Tibial nerve (tissue), 4 donors: ENCODE data around the gene ZNF287. TPM values are rescaled to one million over a fixed set of nuclear protein-coding genes. Genes with fewer than 3 reads are reported as not detected.

Source experiments
- DNase-seq, 2 donors: peaks; one replicate each; pipeline ENCODE4 v3.0.0-alpha.2; 2019; ENCODE audit warnings: low spot score in 2 of 2
- H3K27ac ChIP-seq, 4 donors: fragments of 200-600 bp; sonication (generic) in 3 of 4; one replicate each; pipeline ENCODE4 v1.5.1; 2017 to 2019; ENCODE audit warnings: mild to moderate bottlenecking in 1 of 4
- H3K27me3 ChIP-seq, 2 donors: fragments of 200-600 bp; sonication (generic) in 1 of 2; one replicate each; pipeline versions ENCODE4 v1.5.1 to v1.6.0; 2017 to 2019
- H3K36me3 ChIP-seq, 3 donors: fragments of 200-600 bp; sonication (generic); one replicate each; pipeline ENCODE4 v1.5.1; 2018 to 2019
- H3K4me1 ChIP-seq, 4 donors: fragments of 200-600 bp; sonication (generic) in 3 of 4; one replicate each; pipeline ENCODE4 v1.5.1; 2017 to 2019
- H3K4me3 ChIP-seq, 4 donors: fragments of 200-600 bp; sonication (generic) in 3 of 4; one replicate each; pipeline ENCODE4 v1.5.1; 2017 to 2019; ENCODE audit warnings: mild to moderate bottlenecking in 1 of 4, moderate library complexity in 1 of 4
- H3K9me3 ChIP-seq, 4 donors: fragments of 200-600 bp; sonication (generic) in 3 of 4; one replicate each; pipeline ENCODE4 v1.5.1; 2017 to 2019
- EP300 ChIP-seq, 2 donors: sonication (generic); formaldehyde crosslinking; IDR thresholded peaks; one replicate each; pipeline ENCODE4 v1.6.1; 2017; ENCODE audit warnings: antibody characterized with exemption in 2 of 2, mild to moderate bottlenecking in 1 of 2
- POLR2A ChIP-seq, 2 donors: fragments of 450-650 bp; IDR thresholded peaks; one replicate each; pipeline ENCODE4 v1.6.1; 2017; ENCODE audit warnings: antibody characterized with exemption in 2 of 2, mild to moderate bottlenecking in 2 of 2, moderate library complexity in 2 of 2
- WGBS, 2 donors: methylation state at CpG; one replicate each; pipeline ENCODE4 v1.1.5; 2018; 5-methylcytosine and 5-hydroxymethylcytosine counted together
- total RNA-seq, 4 donors: library from RNA; depleted of rRNA; stranded (reverse); fragments of >200 nt; gene quantifications; one replicate each; pipeline ENCODE4 v1.1.0, GENCODE V29; 2016
- TF ChIP-seq, protein P1 (sequence below), 5 experiments: fragments of 200-600 bp in 3 of 5; fragments of 450-650 bp in 2 of 5; sonication (generic) in 3 of 5; IDR thresholded peaks; one replicate each; pipeline ENCODE4 v1.5.1; 2016 to 2019; ENCODE audit warnings: antibody characterized with exemption in 5 of 5, mild to moderate bottlenecking in 3 of 5, moderate library complexity in 2 of 5

ZNF287 gene
- total RNA-seq, 4 donors from 2014 or later: 4.8 to 11.0 (median 8.8) TPM

DNA sequence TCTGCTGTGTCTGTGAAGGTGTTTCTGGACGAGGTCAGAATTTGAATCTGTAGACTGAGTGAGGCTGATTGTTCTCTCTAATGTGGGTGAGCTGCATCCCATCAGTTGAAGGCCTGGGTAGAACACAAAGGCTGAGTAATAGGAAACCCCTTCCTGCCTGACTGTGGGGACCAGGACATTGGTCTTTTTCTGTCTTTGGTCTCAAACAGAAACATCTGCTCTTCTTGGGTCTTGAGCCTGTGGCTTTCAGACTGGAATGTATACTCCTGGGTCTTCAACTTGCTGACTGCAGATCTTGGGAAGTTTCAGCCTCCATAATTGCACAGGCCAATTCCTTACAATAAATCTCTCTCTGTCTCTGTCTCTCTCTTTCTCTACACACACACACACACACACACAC is 57.4 kb downstream of the ZNF287 start:
- no peak for TF ChIP-seq POLR2A (IDR thresholded peaks at IDR 0.05)
- TF ChIP-seq EP300 (IDR thresholded peaks at IDR 0.05): no peak
- TF ChIP-seq, protein P1, sequence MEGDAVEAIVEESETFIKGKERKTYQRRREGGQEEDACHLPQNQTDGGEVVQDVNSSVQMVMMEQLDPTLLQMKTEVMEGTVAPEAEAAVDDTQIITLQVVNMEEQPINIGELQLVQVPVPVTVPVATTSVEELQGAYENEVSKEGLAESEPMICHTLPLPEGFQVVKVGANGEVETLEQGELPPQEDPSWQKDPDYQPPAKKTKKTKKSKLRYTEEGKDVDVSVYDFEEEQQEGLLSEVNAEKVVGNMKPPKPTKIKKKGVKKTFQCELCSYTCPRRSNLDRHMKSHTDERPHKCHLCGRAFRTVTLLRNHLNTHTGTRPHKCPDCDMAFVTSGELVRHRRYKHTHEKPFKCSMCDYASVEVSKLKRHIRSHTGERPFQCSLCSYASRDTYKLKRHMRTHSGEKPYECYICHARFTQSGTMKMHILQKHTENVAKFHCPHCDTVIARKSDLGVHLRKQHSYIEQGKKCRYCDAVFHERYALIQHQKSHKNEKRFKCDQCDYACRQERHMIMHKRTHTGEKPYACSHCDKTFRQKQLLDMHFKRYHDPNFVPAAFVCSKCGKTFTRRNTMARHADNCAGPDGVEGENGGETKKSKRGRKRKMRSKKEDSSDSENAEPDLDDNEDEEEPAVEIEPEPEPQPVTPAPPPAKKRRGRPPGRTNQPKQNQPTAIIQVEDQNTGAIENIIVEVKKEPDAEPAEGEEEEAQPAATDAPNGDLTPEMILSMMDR (IDR thresholded peaks at IDR 0.05): no peak
- H3K9me3 ChIP-seq: no peaks in the 10 kb centered on the region
- no peaks in the 10 kb centered on the region for H3K27me3 ChIP-seq
- peaks cover 0 to 4% (median 0%) of the 10 kb centered on the region in 4 donors for H3K4me1 ChIP-seq
- H3K27ac ChIP-seq: no peak overlapping the region
- no peaks in the 10 kb centered on the region for H3K36me3 ChIP-seq
- WGBS, 2 donors: 71 to 100% methylated on average over 1 of the region's 1 CpG
- no peak for DNase-seq
- H3K4me3 ChIP-seq: no peak overlapping the region

DNA sequence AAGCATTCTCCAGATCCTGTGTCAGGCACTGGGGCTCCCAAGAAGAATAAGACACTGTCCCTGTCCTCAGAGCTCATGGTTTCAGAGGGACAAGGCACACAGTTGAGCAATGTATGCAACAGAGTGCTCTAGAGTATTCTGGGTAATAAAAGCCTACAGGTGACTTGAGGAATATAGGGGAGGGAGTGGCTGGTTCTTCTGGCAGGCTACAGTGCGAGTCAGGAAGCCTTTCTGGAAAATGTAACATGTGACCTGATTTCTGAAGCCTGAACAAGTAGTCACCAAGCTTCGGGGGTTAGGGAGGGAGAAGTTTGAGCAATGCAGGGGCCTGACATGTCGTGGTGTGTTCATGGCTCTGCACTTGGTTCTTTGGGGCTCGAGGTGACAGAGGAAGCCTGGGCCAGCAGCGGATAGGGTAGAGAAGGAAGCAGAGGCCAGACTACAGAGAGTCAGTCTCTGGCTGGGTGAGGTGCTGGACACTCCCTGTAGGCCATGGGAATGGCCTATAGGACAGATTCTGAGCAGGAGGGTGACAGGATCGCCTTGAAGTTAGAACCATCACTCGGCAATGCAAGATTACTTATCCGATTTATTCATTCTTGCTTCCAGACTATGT is 61.0 kb downstream of the ZNF287 start:
- no peak for DNase-seq
- Histone ChIP-seq H3K27me3 (no peaks in the 10 kb centered on the region), H3K9me3 (no peaks in the 10 kb centered on the region), H3K36me3 (no peaks in the 10 kb centered on the region), H3K4me1 (no peaks in the 10 kb centered on the region), H3K4me3 (no peak overlapping the region), H3K27ac (no peak overlapping the region)
- WGBS, 2 donors: 72 to 74% methylated on average over 8 of the region's 8 CpGs
- TF ChIP-seq POLR2A (IDR thresholded peaks at IDR 0.05) (no peak), EP300 (IDR thresholded peaks at IDR 0.05) (no peak)
- TF ChIP-seq, protein P1 (IDR thresholded peaks at IDR 0.05): no peak

DNA sequence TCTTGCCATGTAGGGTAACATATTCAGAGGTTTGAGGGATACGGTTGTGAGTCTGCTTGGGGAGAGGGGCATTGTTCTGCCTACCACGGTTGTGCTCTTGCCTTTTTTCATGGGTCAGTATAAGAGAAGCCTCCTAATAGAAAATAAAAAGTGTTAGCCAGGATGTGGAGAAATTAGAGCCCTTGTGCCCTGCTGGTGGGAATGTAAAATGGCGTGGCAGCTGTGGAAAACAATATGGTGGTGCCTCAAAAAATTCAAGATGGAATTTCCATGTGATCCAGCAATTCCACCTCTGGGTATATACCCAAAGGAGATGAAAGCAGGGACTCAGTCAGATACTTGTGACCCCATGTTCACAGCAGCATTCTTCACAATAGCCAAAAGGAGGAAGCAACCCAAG is 62.8 kb downstream of the ZNF287 start:
- Histone ChIP-seq H3K4me1 (no peaks in the 10 kb centered on the region), H3K27me3 (no peaks in the 10 kb centered on the region), H3K9me3 (no peaks in the 10 kb centered on the region), H3K36me3 (no peaks in the 10 kb centered on the region), H3K27ac (no peak overlapping the region), H3K4me3 (no peak overlapping the region)
- no peak for DNase-seq
- TF ChIP-seq POLR2A (IDR thresholded peaks at IDR 0.05) (no peak), EP300 (IDR thresholded peaks at IDR 0.05) (no peak)
- TF ChIP-seq, protein P1 (IDR thresholded peaks at IDR 0.05): no peak
- 91 to 95% methylated on average over 3 of the region's 3 CpGs for WGBS, 2 donors

DNA sequence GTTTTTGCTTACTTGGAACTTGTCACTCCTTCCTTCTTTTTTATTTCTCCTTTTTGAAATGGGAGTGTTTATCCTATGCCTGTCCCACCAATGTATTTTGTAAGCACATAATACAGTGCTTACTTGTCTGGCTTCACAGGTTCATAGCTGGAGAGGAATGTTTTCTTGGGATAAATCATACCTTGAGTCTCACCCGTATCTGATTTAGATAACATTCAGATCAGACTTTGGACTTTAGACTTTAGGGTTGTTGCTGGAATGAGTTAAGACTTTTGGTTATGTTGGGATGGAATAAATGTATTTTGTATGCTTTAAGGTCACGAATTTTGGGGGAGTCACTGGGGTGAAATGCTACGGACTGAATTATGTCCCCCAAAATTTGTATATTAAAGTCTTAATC is 64.0 kb downstream of the ZNF287 start:
- TF ChIP-seq POLR2A (IDR thresholded peaks at IDR 0.05): no peak
- no peak for TF ChIP-seq EP300 (IDR thresholded peaks at IDR 0.05)
- TF ChIP-seq, protein P1 (IDR thresholded peaks at IDR 0.05): no peak
- WGBS, 2 donors: 75 to 94% methylated on average over 3 of the region's 3 CpGs
- no peak overlapping the region for H3K27ac ChIP-seq
- H3K27me3 ChIP-seq: no peaks in the 10 kb centered on the region
- H3K4me3 ChIP-seq: no peak overlapping the region
- DNase-seq: no peak
- no peaks in the 10 kb centered on the region for H3K36me3 ChIP-seq
- no peaks in the 10 kb centered on the region for H3K9me3 ChIP-seq
- H3K4me1 ChIP-seq: no peaks in the 10 kb centered on the region

Other genes starting within 250 kb of the ZNF287 start
- 10 to 100 TPM in 3 of 4 donors, 1 to 10 TPM in 1; 8.5 to 23.1 (median 12.8) TPM for gene CENPV, start 215.7 kb downstream of the ZNF287 start, total RNA-seq
- gene UBB, start 188.1 kb downstream of the ZNF287 start, total RNA-seq: 100 to 1,000 TPM; 435 to 666 (median 472) TPM
- 10 to 100 TPM; 10.5 to 19.9 (median 16.9) TPM for gene TRPV2, start 153.6 kb downstream of the ZNF287 start, total RNA-seq
- gene LRRC75A, start 77.0 kb downstream of the ZNF287 start, total RNA-seq: 10 to 100 TPM in 1 of 4 donors, 1 to 10 TPM in 3; 2.9 to 10.3 (median 5.4) TPM
- gene ZNF624, start 84.6 kb upstream of the ZNF287 start, total RNA-seq: 1 to 10 TPM; 5.2 to 7.8 (median 6.6) TPM
- gene CCDC144A, start 121.0 kb upstream of the ZNF287 start, total RNA-seq: 10 to 100 TPM in 1 of 4 donors, 1 to 10 TPM in 3; 5.1 to 27.3 (median 5.6) TPM